ENCODE data around the gene STARD3.

Gene STARD3

GRCh38 chr17:39653662-39654331 lies 16.9 kb downstream of the STARD3 start:
- intact Hi-C loops (cut with DNase I): no loop called here
- peak in 6 of 10 donors; percentile 57 to 93 (median 72) for DNase-seq

- intact Hi-C loops (cut with DNase I): no loop called here
These were observed 18.2 kb downstream of the STARD3 start for GRCh38 chr17:39655105-39655504.

DNA sequence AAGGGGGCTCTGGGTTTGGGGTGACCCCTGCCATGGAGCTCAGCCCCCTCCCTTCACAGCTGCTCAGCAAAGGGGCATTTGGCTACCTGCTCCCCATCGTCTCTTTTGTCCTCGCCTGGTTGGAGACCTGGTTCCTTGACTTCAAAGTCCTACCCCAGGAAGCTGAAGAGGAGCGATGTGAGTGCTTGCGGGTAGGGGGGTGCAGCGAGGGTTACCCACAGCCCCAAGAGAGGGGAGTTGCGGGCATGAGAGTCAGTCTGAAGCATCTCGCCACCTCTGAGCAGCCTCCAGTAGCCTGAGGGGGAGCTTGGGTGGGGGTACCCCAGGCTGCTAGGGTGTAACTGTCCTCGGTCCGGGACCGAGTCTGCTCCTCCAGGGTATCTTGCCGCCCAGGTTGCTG lies 21.4 kb downstream of the STARD3 start:
- DNase-seq: no peak
- intact Hi-C loops (cut with DNase I): no loop called here

More at GRCh38 chr17:39655105-39655504, 18.2 kb downstream of the STARD3 start:
- no peak for DNase-seq

DNA sequence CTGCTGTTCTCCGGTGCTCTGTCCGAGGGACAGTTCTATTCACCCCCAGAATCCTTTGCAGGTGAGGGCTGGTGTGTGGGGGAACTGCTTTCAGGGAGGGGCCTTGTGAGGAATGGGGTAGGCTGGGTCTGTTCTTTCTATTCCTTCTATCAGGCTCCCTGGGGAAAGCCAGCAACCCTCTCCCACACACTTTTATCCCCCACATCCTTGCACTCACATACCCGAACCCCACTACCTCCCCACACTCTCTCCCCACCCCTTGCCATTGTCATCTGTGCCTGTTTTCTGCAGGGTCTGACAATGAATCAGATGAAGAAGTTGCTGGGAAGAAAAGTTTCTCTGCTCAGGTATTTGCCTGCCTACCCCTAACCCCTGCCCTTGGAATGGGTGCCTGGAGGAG lies 21.8 kb downstream of the STARD3 start:
- DNase-seq: no peak
- intact Hi-C loops (cut with DNase I): no loop called here

- intact Hi-C loops (cut with DNase I): no loop called here
- DNase-seq: no peak
These were observed 22.5 kb downstream of the STARD3 start for GRCh38 chr17:39659279-39660010.

DNA sequence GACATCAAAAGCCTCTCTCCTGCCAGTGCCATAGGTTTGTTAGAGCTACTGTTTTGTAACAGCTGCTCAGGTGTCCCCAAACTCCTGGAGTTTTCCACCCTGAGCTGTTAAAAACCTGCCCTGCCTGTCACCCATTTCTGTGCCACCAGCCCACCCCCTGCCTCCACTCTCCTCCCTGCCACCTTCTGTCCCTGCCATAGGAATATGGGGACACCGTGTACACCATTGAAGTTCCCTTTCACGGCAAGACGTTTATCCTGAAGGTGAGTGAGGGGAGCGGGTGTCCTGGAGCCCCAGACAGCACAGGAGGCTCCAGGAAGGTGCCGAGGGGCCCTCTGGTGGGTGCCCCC lies 23.0 kb downstream of the STARD3 start:
- DNase-seq: no peak
- intact Hi-C loops (cut with DNase I): no loop called here

GRCh38 chr17:39660397-39661385 lies 23.7 kb downstream of the STARD3 start:
- intact Hi-C loops (cut with DNase I): no loop called here
- peak in 1 of 10 donors; percentile 78 for DNase-seq

DNA sequence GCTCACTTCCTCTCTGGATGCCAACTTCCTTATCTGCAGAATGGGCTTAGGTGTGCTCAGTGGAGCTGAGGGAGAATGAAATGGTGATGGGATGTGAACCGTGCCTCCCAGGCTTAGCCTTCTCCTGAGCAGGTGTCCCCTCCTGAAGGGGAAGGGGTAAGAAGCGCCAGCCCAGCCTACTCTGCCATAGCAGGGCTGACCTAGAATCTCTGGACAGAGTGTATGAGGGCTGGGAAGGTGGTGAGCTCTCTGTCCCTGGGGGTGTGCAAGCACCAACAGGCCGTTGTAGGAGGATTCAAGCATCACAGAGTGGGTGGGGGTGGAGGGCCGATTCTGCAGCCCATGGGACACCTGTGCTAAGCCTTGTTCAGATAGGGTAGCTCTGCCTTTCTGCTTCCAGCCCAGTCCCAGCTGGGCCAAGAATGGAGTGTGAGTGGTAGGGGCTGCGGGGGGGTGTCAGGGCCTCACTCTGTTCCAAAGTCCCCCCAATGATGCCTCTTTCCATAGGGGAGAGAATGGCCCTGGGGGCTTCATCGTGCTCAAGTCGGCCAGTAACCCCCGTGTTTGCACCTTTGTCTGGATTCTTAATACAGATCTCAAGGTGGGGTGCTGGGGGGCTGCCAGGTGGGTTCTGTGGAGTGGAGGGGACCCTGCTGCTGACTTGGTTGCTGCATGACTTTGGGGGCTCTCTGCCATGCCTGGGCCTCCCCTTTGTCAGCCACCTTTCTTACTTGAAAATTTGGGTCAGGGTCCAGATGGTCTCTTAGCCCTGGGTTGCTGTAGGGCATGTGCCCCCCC lies 25.0 kb downstream of the STARD3 start:
- DNase-seq: no peak
- intact Hi-C loops (cut with DNase I): no loop called here

GRCh38 chr17:39662551-39663339 lies 25.8 kb downstream of the STARD3 start:
- intact Hi-C loops (cut with DNase I): no loop called here
- no peak for DNase-seq

DNA sequence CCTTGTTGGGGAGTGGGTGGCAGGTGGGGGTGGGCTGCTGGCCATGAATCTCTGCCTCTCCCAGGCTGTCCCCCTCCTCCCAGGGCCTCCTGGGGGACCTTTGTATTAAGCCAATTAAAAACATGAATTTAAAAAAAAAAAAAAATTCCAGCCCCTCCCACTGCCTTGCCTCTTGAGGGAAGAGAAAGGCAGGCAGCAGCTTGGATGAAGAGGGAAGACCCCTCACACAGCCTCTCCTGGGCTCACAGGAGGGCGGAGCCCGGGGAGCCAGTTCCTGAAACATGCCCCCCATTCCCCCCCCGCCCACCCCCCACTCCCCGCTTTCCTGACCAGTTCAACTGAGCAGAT lies 26.4 kb downstream of the STARD3 start:
- intact Hi-C loops (cut with DNase I): no loop called here

GRCh38 chr17:39663688-39664580 lies 27.0 kb downstream of the STARD3 start:
- no peak for DNase-seq
- intact Hi-C loops (cut with DNase I): no loop called here

More for the DNA sequence above, 26.4 kb downstream of the STARD3 start:
- DNase-seq: no peak

DNA sequence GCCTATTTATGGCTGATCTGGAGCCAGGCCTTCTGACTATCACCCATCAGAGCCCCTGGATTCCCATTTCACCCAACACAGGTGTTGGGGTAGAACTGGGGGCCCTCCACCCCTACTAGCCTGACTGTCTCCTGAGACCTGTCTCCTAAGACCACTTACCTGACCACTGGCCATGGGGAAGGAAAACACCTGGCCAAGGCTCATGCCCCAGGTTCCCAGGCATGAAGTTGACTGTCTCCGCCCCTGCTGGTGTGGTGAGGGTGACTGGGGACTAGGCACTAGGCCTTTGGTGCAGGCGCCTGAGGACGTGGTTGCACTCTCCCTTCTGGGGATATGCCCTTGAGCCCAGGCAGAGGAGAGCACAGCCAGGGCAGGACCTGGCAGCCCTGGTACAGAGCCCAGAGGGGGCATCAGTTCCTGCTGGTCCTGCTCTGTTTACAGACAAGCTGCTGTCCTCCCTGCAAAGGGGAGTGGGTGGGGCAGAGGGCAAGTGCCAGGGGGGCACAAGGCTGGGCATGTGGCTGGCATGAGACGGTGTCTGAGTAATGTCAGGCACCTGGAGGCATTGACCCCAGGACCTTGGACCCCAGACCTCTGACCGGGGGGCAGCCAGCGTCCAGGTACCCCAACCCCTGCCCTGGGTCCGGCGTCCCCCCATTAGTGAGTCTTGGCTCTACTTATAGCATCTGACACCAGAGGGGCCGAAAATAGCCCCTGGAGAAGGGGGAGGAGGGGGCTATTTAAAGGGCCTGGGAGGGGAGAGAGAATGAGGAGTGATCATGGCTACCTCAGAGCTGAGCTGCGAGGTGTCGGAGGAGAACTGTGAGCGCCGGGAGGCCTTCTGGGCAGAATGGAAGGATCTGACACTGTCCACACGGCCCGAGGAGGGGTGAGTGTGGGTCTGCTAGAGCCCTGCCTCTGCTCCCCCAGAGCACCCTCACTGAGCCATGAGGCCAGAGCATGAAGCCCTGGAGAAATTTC lies 27.9 kb downstream of the STARD3 start, which contains the start of gene TCAP:
TCAP (plus strand) TSS at position 769 of the 981 bp plus-strand sequence; CDS start at position 780, 11 bp downstream.
- intact Hi-C loops (cut with DNase I): no loop called here
- no peak for DNase-seq

DNA sequence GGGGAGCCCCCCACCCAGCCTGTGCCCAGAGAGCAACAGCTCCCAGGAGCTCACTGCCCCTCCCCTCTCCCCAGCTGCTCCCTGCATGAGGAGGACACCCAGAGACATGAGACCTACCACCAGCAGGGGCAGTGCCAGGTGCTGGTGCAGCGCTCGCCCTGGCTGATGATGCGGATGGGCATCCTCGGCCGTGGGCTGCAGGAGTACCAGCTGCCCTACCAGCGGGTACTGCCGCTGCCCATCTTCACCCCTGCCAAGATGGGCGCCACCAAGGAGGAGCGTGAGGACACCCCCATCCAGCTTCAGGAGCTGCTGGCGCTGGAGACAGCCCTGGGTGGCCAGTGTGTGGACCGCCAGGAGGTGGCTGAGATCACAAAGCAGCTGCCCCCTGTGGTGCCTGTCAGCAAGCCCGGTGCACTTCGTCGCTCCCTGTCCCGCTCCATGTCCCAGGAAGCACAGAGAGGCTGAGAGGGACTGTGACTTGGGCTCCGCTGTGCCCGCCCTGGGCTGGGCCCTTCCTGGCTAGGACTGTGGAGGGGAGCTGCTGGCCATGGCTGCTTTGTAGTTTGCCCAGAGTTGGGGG lies 28.8 kb downstream of the STARD3 start:
- intact Hi-C loops (cut with DNase I): no loop called here
- DNase-seq: peak in 1 of 10 donors; percentile 50

- intact Hi-C loops (cut with DNase I): no loop called here
- no peak for DNase-seq
These were observed 29.3 kb downstream of the STARD3 start for GRCh38 chr17:39666231-39666600.

- peak in 3 of 10 donors; percentile 53 to 87 (median 65) for DNase-seq
- intact Hi-C loops (cut with DNase I): no loop called here
These were observed 29.8 kb downstream of the STARD3 start for GRCh38 chr17:39666601-39667261.

DNA sequence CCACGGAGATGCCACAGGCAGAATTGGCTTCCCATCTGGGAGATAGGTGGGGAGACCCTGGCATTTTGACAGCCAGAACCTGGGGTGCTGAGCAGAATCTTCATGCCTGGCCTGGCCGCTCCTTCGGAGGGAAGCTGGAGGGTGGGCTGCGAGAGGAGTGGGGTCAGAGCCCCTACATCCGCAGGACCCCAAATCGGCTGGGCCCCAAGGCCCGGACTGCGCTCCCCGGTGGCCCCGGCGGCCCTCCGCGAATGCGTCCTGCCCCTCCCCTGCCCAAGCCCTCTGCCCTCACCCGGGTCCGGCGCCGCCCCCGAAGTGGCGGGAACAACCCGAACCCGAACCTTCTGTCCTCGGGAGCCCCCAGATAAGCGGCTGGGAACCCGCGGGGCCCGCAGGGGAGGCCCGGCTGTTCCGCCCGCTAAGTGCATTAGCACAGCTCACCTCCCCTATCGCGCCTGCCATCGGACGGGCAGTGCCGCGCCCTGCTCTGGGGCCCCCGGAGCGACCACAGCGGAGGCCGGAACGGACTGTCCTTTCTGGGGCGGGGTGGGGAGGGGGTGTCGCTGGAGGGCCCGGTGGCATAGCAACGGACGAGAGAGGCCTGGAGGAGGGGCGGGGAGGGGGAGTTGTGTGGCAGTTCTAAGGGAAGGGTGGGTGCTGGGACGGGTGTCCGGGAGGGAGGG lies 30.5 kb downstream of the STARD3 start:
- intact Hi-C loops (cut with DNase I): no loop called here
- DNase-seq: no peak

Measured in posterior cingulate gyrus (tissue), 11 donors.